A549 (cell line): ENCODE data around the gene ZNF519. TPM values are rescaled to one million over a fixed set of nuclear protein-coding genes. Genes with fewer than 3 reads are reported as not detected.

Experiments used
- ATAC-seq, 2 experiments: fragments of 200-7000 bp in 1 of 2; fragments of >200 bp in 1 of 2; cut with Nextera tagmentation in 1 of 2; cut with Tn5 transposase in 1 of 2; 3 replicates each; pipeline versions ENCODE4 v1.8.0 to v1.9.1; 2018 to 2020; ENCODE audit warnings: mild to moderate bottlenecking in 1 of 2, moderate library complexity in 1 of 2
- CTCF ChIA-PET: fragments of 300-600 bp; sonication (Branson Sonifier 250); formaldehyde crosslinking; extraction: SDS; loops from one replicate; lab custom pipeline; 2021; ENCODE audit warnings: antibody characterized with exemption, inconsistent platforms; lab: Yijun Ruan, JAX
- POLR2A ChIA-PET: fragments of 350-600 bp; formaldehyde crosslinking; extraction: SDS; loops from one replicate; lab custom pipeline; 2021; ENCODE audit warnings: antibody characterized with exemption, inconsistent platforms; lab: Yijun Ruan, JAX
- DNase-seq, 2 experiments: peaks; one replicate each; pipeline versions ENCODE4 v3.0.0 to v3.0.0-alpha.2; 2011 to 2016; ENCODE audit warnings: low read depth in 1 of 2, low spot score in 1 of 2
- FAIRE-seq: peaks from 2 replicates; lab custom pipeline; 2011; peaks lifted over from hg19 to GRCh38; lab: Jason Lieb, UNC
- H3K27ac ChIP-seq, 2 experiments: fragments of >200 bp; sonication (Bioruptor Twin); formaldehyde crosslinking; 3 replicates each; pipeline ENCODE4 v1.5.1; 2016 to 2017
- H3K4me1 ChIP-seq: fragments of >200 bp; sonication (Bioruptor Twin); formaldehyde crosslinking; 3 replicates; pipeline ENCODE4 v1.6.1; 2016
- H3K4me2 ChIP-seq: fragments of >200 bp; sonication (Bioruptor Twin); formaldehyde crosslinking; 3 replicates; pipeline ENCODE4 v1.6.1; 2016
- H3K4me3 ChIP-seq: fragments of >200 bp; sonication (Bioruptor Twin); formaldehyde crosslinking; 3 replicates; pipeline ENCODE4 v1.5.1; 2016
- H3K9me3 ChIP-seq: fragments of >200 bp; sonication (Bioruptor Twin); formaldehyde crosslinking; 3 replicates; pipeline ENCODE4 v1.6.1; 2016
- BHLHE40 ChIP-seq: IDR thresholded peaks from 2 replicates; pipeline ENCODE4 v1.6.1; 2012; ENCODE audit warnings: low read depth, low read length, inconsistent platforms
- CEBPB ChIP-seq, 2 experiments: fragments of >200 bp in 1 of 2; sonication (Bioruptor Twin) in 1 of 2; formaldehyde crosslinking in 1 of 2; IDR thresholded peaks; 2 replicates each; pipeline ENCODE4 v1.6.1; 2012 to 2016
- CHD2 ChIP-seq: fragments of 150-350 bp; IDR thresholded peaks from 2 replicates; pipeline ENCODE4 v1.6.1; 2014; ENCODE audit warnings: low read length; ENCODE audit not compliant: partially characterized antibody
- CHD4 ChIP-seq: fragments of 200-600 bp; sonication (generic); IDR thresholded peaks from 2 replicates; pipeline ENCODE4 v1.6.1; 2016; ENCODE audit warnings: antibody characterized with exemption, mild to moderate bottlenecking, borderline replicate concordance
- E2F6 ChIP-seq: IDR thresholded peaks from 2 replicates; pipeline ENCODE4 v1.6.1; 2012; ENCODE audit warnings: low read depth, borderline replicate concordance
- EHF ChIP-seq: fragments of 250-450 bp; sonication (Bioruptor Pico); IDR thresholded peaks from 2 replicates; pipeline ENCODE4 v1.5.0; 2020; ENCODE audit warnings: mild to moderate bottlenecking
- EHMT2 ChIP-seq: fragments of 200-600 bp; sonication (generic); IDR thresholded peaks from 2 replicates; pipeline ENCODE4 v1.6.1; 2016; ENCODE audit warnings: antibody characterized with exemption, low read depth, mild to moderate bottlenecking, moderate library complexity
- ELK1 ChIP-seq: fragments of 150-350 bp; IDR thresholded peaks from 2 replicates; pipeline ENCODE4 v1.6.1; 2014; ENCODE audit warnings: low read depth, mild to moderate bottlenecking, low read length
- FOXS1 ChIP-seq: fragments of 250-450 bp; sonication (Bioruptor Pico); IDR thresholded peaks from 2 replicates; pipeline ENCODE4 v1.5.0; 2020; ENCODE audit warnings: mild to moderate bottlenecking, moderate library complexity
- GATA3 ChIP-seq: IDR thresholded peaks from 2 replicates; pipeline ENCODE4 v1.6.1; 2012; ENCODE audit warnings: borderline replicate concordance
- HEYL ChIP-seq: fragments of 250-450 bp; sonication (Bioruptor Pico); IDR thresholded peaks from 2 replicates; pipeline ENCODE4 v1.8.0; 2021; ENCODE audit warnings: mild to moderate bottlenecking, moderate library complexity
- JUNB ChIP-seq: fragments of >200 bp; sonication (Bioruptor Twin); formaldehyde crosslinking; IDR thresholded peaks from 2 replicates; pipeline ENCODE4 v1.6.1; 2016
- MAFK ChIP-seq: fragments of 450-650 bp; IDR thresholded peaks from 2 replicates; pipeline ENCODE4 v1.6.1; 2014; ENCODE audit not compliant: partially characterized antibody
- NFE2L2 ChIP-seq: fragments of 150-350 bp; conservative IDR thresholded peaks from 2 replicates; pipeline ENCODE4 v1.6.1; 2014; ENCODE audit warnings: low read length
- NPAS2 ChIP-seq: fragments of 250-450 bp; sonication (Bioruptor Pico); IDR thresholded peaks from 2 replicates; pipeline ENCODE4 v1.8.0; 2022; ENCODE audit warnings: mild to moderate bottlenecking, moderate library complexity, borderline replicate concordance
- POLR2AphosphoS2 ChIP-seq: conservative IDR thresholded peaks from 2 replicates; pipeline ENCODE4 v1.6.1; 2012; ENCODE audit warnings: low read length, improper control_type of control experiment, inconsistent platforms
- RAD21 ChIP-seq, 2 experiments: fragments of >200 bp in 1 of 2; sonication (Bioruptor Twin) in 1 of 2; formaldehyde crosslinking in 1 of 2; IDR thresholded peaks in 1 of 2; conservative IDR thresholded peaks in 1 of 2; 2 replicates in 1 of 2; 3 replicates in 1 of 2; pipeline ENCODE4 v1.6.1; 2012 to 2018; ENCODE audit warnings: inconsistent platforms in 1 of 2
- RFX5 ChIP-seq: fragments of 450-650 bp; IDR thresholded peaks from 2 replicates; pipeline ENCODE4 v1.7.1; 2014; ENCODE audit warnings: antibody characterized with exemption, mild to moderate bottlenecking, moderate library complexity
- SMC3 ChIP-seq: fragments of >200 bp; sonication (Bioruptor Twin); formaldehyde crosslinking; IDR thresholded peaks from 3 replicates; pipeline ENCODE4 v1.6.1; 2018; ENCODE audit warnings: inconsistent platforms
- TFCP2L1 ChIP-seq: fragments of 250-450 bp; sonication (Bioruptor Pico); IDR thresholded peaks from 2 replicates; pipeline ENCODE4 v1.5.0; 2021; ENCODE audit warnings: mild to moderate bottlenecking
- USF2 ChIP-seq: fragments of 450-650 bp; IDR thresholded peaks from 2 replicates; pipeline ENCODE4 v1.6.1; 2014; ENCODE audit warnings: antibody characterized with exemption
- WGBS: methylation state at CpG from one replicate; pipeline ENCODE4 v1.1.6; 2017; ENCODE audit errors: missing lambda C conversion rate; 5-methylcytosine and 5-hydroxymethylcytosine counted together
- polyA plus RNA-seq, 4 experiments: library from polyadenylated mRNA; depleted of rRNA in 3 of 4; stranded (reverse); fragments of >200 nt; fragmentation: RNase III in 1 of 4; extraction: RNeasy Plus Mini Kit Qiagen cat#74134 plus additional on column Dnase treatment in 1 of 4; gene quantifications; 2 replicates in 3 of 4; 3 replicates in 1 of 4; pipeline ENCODE4 v1.2.3, GENCODE V29; 2011 to 2017
- TF ChIP-seq, protein P1 (sequence below): IDR thresholded peaks from 2 replicates; pipeline ENCODE4 v1.6.1; 2012
- TF ChIP-seq, protein P2 (sequence below): IDR thresholded peaks from 2 replicates; pipeline ENCODE4 v1.6.1; 2012

ZNF519 gene
- polyA plus RNA-seq, 2 of the 4 experiments (the other 2 are of a cell fraction), result 3.2 to 6.6 TPM

DNA sequence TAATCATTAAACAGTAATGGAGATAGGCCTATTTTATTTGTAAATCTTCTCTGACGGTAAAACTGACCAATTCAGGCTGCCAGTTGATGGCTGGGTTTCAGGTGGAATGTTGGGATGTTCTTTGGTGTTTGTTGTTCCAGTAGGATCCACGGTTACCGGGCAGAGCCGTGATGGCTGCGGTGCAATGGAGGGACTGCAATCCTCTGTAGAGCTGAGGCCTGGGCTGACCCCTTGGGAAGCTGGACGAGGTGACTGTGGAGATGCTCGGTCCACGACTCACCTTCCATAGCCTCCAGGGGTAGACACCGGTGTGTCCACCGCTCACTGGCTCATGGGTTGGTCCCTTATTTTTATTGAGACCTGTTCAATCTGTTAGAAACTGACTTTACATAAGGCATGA lies 42.5 kb downstream of the ZNF519 start:
- 57% methylated on average over 10 of the region's 10 CpGs for WGBS
- TF ChIP-seq RFX5, result no peak
- no peak for TF ChIP-seq JUNB
- no peak for TF ChIP-seq USF2
- no peak for TF ChIP-seq BHLHE40
- no peak for TF ChIP-seq CEBPB (IDR thresholded peaks at IDR 0.05)
- TF ChIP-seq ELK1, result no peak
- TF ChIP-seq TFCP2L1, result no peak
- TF ChIP-seq EHMT2, result no peak
- TF ChIP-seq, protein P1, sequence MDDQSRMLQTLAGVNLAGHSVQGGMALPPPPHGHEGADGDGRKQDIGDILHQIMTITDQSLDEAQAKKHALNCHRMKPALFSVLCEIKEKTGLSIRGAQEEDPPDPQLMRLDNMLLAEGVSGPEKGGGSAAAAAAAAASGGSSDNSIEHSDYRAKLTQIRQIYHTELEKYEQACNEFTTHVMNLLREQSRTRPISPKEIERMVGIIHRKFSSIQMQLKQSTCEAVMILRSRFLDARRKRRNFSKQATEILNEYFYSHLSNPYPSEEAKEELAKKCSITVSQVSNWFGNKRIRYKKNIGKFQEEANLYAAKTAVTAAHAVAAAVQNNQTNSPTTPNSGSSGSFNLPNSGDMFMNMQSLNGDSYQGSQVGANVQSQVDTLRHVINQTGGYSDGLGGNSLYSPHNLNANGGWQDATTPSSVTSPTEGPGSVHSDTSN, result no peak
- TF ChIP-seq NPAS2, result no peak
- FAIRE-seq (no peak), DNase-seq (no peak), ATAC-seq (no peak)
- H3K27ac ChIP-seq, result no peak overlapping the region
- ChIA-PET POLR2A (no interaction called here), CTCF (interaction anchor here (1.2 kb wide), 1 partner anchor 269 kb away, joined by 3 read pairs; no protein-coding TSS in a partner anchor)
- no peak overlapping the region for H3K4me2 ChIP-seq
- H3K9me3 ChIP-seq, result no peaks in the 10 kb centered on the region
- no peak overlapping the region for H3K4me3 ChIP-seq
- no peaks in the 10 kb centered on the region for H3K4me1 ChIP-seq

GRCh38 chr18:14089191-14089590 lies 43.0 kb downstream of the ZNF519 start:
- Histone ChIP-seq H3K9me3 (no peaks in the 10 kb centered on the region), H3K4me1 (no peaks in the 10 kb centered on the region), H3K27ac (no peak overlapping the region), H3K4me2 (no peak overlapping the region), H3K4me3 (no peak overlapping the region)
- no peak for TF ChIP-seq FOXS1 (CRISPR knock-in tag)
- TF ChIP-seq EHMT2, result no peak
- TF ChIP-seq, protein P1, result no peak
- TF ChIP-seq HEYL (CRISPR knock-in tag), result no peak
- no peak for TF ChIP-seq CHD2
- TF ChIP-seq E2F6, result no peak
- TF ChIP-seq, protein P2, sequence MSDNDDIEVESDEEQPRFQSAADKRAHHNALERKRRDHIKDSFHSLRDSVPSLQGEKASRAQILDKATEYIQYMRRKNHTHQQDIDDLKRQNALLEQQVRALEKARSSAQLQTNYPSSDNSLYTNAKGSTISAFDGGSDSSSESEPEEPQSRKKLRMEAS, result no peak
- TF ChIP-seq SMC3, result no peak
- TF ChIP-seq POLR2AphosphoS2, result no peak
- no peak for TF ChIP-seq EHF (CRISPR knock-in tag)
- TF ChIP-seq RAD21 (conservative IDR thresholded peaks at IDR 0.05 in 1 of 2, IDR thresholded peaks at IDR 0.05 in 1 of 2), result no peak
- no peak for TF ChIP-seq NFE2L2
- no peak for TF ChIP-seq TFCP2L1
- TF ChIP-seq BHLHE40, result no peak
- no peak for TF ChIP-seq MAFK
- no peak for TF ChIP-seq CHD4
- no peak for TF ChIP-seq GATA3
- ChIA-PET POLR2A (no interaction called here), CTCF (no interaction called here)
- FAIRE-seq (no peak), ATAC-seq (no peak), DNase-seq (no peak)
- WGBS, result 83% methylated on average over 2 of the region's 2 CpGs
